Fibroblast of skin of scalp (primary cell): Measurements from ENCODE around the gene PHLDA1.
A peak's percentile ranks its signal among the peaks of the same experiment; 100 is the strongest.
"Not testable (repeated sequence)": the region's sequence is repeated elsewhere in the genome, so short reads cannot be mapped to it uniquely, and the experiment has no call there.

ENCODE experiments used
- DNase-seq: peaks from one replicate; pipeline ENCODE4 v3.0.0-alpha.2; 2013

Gene PHLDA1

DNA sequence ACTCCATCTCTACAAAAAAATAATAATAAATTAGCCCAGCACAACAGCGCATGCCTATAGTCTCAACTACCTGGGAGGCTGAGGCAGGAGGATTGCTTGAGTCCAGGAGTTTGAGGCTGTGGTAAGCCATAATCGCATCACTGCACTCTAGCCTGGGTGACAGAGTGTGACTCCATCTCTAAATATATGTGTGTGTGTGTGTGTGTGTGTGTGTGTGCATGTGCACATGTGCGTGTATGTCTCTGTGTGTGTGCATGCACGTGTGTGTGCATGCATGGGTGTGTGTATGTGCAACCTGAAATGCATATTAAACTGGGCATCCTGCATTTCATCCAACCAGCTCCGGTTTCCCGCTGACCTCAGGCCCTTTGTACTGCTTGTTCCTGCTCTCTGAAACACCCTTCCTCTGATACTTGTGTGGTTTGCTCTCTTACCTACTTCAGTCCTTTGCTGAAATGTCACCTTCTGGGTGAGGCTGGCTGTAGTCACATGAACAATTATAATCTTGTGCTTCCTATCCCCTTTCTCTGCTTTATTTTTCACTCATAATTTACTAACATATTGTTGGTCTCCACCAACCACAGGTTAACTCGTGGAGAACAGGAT, 46.9 kb downstream of the PHLDA1 start:
- no peak for DNase-seq

DNA sequence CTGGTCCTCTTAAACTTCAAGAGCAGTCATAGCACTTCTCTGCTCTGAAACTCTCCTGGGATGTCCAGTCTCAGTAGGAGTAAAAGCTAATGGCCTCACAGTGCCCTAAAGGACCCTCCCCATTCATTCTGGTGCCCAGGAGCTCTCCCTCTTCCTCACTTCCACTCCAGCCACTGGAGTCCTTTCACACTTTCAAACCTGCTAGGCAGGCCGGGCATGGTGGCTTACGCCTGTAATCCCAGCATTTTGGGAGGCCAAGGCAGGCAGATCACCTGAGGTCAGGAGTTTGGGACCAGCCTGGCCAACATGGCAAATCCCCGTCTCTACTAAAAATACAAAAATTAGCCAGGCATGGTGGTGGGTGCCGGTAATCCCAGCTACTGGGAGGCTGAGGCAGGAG, 47.7 kb downstream of the PHLDA1 start:
- not testable (repeated sequence) for DNase-seq

DNA sequence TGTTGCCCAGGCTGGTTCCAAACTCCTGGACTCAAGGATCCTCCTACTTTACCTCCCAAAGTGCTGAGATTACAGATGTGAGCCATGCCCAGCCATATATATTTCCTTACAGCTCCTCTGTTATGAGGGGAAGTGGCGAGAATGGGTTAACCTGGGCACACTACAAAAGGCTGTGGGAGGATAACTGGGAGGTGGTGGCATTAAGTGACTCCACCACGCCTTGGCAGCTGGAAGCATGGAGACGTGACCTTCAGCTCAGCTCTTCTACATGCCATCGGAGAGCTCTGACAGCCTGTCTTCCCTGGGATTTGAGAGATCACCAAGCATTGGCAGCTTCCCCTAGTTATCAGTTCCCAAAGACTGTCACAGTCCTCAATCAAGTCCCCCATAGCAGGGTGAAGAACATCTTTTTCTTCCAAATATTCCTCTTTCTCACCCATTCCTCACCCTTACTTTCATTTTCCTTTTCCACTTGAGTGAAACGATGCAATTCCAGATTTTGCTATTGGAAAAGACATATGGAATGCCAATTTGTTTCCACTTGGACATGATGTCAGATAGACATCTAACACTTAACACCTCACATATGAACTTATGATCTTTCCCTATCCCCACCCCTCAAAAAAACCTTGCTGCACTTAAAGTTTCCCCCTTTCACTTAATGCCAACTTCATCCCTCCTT, 48.5 kb downstream of the PHLDA1 start:
- no peak for DNase-seq

DNA sequence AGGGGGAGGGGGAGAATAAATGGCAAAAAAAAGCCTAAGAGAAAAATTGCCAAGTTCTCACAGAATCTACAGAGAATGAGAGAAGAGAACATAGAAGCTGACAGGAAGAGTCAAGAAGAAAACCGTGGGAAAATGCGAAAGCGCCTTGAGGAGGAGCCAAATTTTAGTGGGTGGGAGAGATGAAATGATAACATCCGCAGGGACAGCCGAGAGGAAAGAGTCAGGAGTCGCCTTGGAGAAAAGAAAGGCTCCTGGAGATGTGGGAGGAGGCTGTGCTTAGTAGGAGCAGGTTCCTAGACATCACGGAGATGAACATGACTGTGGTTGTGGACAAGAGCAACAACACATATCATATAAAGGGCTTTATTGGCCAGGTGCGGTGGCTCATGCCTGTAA, 49.4 kb downstream of the PHLDA1 start:
- no peak for DNase-seq

DNA sequence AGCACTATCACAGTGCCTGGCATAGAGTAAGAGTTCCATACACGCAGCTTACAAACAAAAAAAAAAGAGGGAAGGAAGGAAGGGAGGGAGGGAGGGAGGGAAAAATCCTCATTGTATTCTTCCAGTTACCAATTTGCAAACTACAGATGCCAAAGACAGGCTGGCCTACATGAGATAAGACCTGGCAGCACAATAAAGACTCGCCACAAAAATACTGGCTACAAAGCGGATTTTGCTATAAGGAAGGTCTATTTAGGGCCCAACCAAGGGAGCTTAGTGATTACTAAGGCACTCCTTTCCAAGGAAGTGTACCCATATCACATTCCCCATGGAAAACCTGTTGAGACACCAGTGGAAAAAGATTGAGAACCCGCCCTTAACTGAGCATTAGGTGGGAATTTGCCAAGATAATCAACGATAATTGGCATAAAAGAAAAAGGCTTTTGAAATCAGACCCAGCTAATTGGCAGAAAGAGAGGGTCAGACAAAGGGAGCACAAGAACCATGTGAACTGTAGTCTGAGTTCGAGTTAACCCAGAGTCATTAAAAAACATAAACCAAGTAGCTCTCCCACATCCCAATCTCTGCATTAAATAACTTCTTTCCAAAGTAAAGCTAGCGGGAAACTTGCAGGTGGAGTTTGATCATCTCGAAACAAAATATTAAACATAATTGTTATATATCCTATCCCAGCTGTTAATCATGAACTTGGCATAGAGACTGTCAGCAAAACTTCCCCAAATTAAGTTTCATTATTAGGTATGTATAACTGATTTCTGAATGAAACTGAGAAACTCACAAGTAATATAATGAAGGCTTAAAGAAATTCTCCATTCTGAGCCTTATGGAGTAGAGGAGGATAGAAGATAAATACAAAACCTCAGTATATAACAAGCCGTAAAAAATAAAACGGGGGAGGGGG, 50.1 kb downstream of the PHLDA1 start:
- DNase-seq, result no peak

DNA sequence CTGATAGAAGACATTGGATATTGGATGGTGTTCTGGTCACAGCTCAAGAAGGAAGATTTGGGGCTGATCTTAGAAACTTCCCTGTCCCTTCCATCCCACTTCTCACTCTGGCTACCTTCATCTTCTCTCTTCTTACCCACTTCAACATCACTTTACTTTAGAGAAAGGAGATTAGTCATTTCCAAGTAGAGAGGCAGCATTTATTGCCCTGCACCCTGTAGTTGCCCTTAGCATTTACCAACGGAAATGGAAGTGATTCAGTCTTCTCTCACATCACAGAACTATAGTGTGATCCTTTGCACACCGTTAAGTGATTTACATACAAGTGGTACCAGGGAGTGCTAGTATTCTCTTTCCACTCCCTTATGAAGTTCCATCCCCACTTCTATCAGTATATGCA, 52.4 kb downstream of the PHLDA1 start:
- no peak for DNase-seq

DNA sequence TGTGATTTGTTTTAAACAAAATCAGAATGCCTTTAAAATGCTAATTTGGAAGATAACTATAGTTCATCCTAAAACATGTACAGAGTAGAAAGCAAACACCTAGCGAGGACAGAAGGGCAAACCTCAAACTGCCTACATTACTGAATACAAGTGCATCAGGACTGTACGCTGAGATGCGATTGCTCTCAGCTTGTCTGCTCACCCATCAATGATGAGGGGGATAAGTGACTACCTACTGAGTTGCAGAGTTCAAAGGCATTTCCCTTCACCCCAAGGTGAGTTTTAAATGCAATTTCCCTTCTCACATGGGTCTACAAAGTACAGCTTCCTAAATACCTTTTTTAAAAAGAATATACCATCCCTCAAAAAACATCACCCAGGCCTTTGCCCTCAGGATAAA, 52.9 kb downstream of the PHLDA1 start:
- no peak for DNase-seq

DNA sequence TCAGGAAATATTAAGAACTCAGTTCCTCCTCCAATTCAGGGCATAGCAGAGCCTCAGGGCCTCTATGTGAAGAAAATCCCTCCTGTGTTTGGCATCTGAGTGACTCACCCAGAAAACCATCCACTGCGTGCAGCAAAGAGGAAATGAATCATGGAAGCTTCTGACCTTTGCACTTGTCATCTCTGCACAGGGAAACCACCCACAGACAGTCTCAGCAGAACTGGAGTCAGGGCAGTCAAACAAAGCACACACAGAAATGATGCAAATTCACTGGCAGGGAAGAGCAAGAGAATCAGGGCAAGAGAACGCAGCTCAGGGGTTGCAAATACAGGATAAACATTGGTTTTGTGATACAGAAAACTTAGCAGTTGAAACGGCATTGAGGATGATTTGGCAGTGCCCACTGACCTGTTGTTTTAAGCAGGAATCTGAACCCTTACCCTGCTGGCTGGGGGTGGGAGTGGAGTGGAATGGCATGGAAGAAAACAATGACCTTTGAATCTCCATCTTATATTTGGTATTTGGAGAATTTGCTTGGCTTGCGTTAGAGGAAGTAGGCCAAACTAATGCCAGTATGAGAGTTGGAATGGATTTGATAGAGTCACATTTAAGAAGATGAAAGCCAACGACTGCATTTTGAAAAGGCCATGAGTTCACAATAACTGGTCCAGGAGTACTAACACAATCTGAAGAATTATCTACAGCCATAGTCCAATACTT, 53.5 kb downstream of the PHLDA1 start:
- peak; percentile 100 for DNase-seq

DNA sequence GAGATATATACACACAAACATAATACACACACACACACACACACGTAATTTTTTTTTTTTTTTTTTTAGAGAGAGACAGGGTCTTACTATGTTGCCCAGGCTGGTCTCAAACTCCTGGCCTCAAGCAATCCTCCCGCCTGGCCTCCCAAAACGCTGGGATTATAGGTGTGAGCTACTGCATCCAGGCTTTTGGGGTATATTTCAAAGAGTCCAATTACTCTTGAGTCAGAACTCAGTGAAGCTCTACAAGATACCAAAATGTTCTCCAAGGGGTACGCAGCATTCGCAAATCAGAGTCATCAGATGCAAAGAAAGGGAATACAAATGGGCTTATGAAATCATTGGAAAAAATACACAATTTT, 54.0 kb downstream of the PHLDA1 start:
- no peak for DNase-seq

DNA sequence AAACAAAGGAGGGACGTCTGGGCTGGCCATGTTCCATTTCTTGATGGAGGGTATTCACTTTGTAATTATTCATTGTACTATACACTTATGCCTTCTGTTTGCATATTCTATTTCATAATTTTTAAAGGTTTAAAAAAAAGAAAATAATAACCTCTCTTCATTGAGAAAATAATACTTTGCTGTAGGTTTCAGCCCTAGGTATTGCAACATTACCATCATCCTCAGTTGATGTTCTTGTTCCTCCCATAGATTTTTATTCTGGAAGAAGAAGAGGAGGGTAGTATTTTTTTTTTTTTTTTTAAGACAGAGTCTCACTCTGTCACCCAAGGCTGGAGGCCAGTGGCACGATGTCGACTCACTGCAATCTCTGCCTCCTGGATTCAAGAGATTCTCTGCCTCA, 54.7 kb downstream of the PHLDA1 start:
- no peak for DNase-seq

DNA sequence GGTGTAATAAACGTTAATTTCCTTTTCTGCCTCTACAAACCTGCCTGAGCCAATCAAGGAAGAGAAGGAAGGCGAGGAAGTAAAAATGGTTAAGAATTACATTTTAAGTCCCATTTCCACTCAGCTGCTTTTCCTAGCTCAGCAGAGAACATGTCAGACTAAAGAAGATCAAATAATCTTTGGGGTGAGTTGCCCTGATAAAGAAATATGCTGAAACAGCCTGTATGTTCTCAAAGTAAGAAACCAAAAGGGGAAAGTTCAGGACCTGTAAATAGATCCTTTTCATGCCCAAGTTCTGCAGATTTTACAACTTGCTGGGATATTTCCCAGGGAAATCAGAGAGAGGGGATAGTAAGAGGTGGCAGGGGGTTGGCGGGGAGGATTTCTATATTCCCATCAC, 55.5 kb downstream of the PHLDA1 start:
- no peak for DNase-seq

DNA sequence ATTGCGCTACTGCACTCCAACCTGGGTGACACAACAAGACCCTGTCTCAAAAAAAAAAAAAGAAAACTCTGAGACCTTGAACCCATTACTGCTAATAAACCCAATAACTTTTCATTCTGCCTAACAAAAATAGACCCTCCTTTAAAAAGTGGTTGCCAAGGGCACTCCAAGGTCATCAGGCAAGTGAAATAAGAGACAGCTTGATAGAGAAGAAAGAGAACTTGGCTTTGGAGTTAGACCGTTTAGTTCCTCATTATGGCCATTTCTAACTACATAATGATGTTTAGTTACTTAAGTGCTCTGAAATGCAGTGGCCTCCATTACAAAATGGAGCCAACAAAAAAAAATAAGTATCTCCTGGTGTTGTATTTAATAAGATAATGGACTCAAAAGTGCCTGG, 55.9 kb downstream of the PHLDA1 start:
- DNase-seq, result no peak
